Testis (tissue), 2 donors: ENCODE data around the gene ASXL1.
"Not testable (repeated sequence)": the region's sequence is repeated elsewhere in the genome, so short reads cannot be mapped to it uniquely, and the experiment has no call there.

Experiments used
- CTCF ChIP-seq, 3 experiments: fragments of 450-650 bp in 2 of 3; fragments of 200-600 bp in 1 of 3; sonication (generic) in 1 of 3; IDR thresholded peaks; one replicate each; pipeline ENCODE4 v1.5.1; 2016 to 2019; ENCODE audit warnings: antibody characterized with exemption in 3 of 3, mild to moderate bottlenecking in 2 of 3, moderate library complexity in 1 of 3
- POLR2A ChIP-seq: fragments of 450-650 bp; IDR thresholded peaks from one replicate; pipeline ENCODE4 v1.6.1; 2017; ENCODE audit warnings: antibody characterized with exemption, mild to moderate bottlenecking, moderate library complexity

DNA sequence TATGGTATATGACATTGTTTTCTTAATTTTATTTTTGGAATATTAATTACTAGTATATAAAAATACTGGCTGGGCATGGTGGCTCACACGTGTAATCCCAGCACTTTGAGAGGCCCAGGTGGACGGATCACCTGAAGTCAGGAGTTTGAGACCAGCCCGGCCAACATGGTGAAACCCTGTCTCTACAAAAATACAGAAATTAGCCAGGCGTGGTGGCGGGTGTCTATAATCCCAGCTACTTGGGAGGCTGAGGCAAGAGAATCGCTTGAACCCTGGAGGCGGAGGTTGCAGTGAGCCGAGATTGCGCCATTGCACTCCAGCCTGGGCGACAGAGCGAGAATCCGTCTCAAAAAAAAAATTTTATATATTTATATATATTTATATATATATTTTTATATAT, 35.9 kb upstream of the ASXL1 start:
- not testable (repeated sequence) for TF ChIP-seq CTCF (IDR thresholded peaks at IDR 0.05); POLR2A
